Thyroid gland (tissue), 4 donors: ENCODE data around the gene ADORA2B. TPM values are rescaled to one million over a fixed set of nuclear protein-coding genes. Genes with fewer than 3 reads are reported as not detected.

ENCODE experiments used
- DNase-seq, 2 donors: peaks; one replicate each; pipeline ENCODE4 v3.0.0-alpha.2; 2019
- H3K27ac ChIP-seq, 3 donors: fragments of 200-600 bp; sonication (generic); 1 replicate in 2 of 3; 2 replicates in 1 of 3; pipeline ENCODE4 v1.5.1; 2016 to 2019; ENCODE audit warnings: mild to moderate bottlenecking in 1 of 3, moderate library complexity in 1 of 3
- H3K27me3 ChIP-seq: fragments of 200-600 bp; sonication (generic); one replicate; pipeline ENCODE4 v1.5.1; 2019
- H3K36me3 ChIP-seq, 2 donors: fragments of 200-600 bp; sonication (generic); one replicate each; pipeline ENCODE4 v1.5.1; 2016 to 2019
- H3K4me1 ChIP-seq, 2 donors: fragments of 200-600 bp; sonication (generic); one replicate each; pipeline ENCODE4 v1.5.1; 2017 to 2019
- H3K4me3 ChIP-seq, 3 donors: fragments of 200-600 bp; sonication (generic); replicated peaks in 1 of 3; 1 replicate in 2 of 3; 2 replicates in 1 of 3; pipeline ENCODE4 v1.5.1; 2016; ENCODE audit warnings: mild to moderate bottlenecking in 1 of 3
- H3K9me3 ChIP-seq: fragments of 200-600 bp; sonication (generic); one replicate; pipeline ENCODE4 v1.5.1; 2017
- CTCF ChIP-seq, 6 experiments: fragments of 200-600 bp in 3 of 6; fragments of 450-650 bp in 3 of 6; sonication (generic) in 3 of 6; IDR thresholded peaks; one replicate each; pipeline ENCODE4 v1.5.1; 2016 to 2019; ENCODE audit warnings: antibody characterized with exemption in 6 of 6, mild to moderate bottlenecking in 2 of 6, inconsistent platforms in 1 of 6, moderate library complexity in 1 of 6
- POLR2A ChIP-seq, 2 donors: fragments of 450-650 bp; IDR thresholded peaks; one replicate each; pipeline ENCODE4 v1.6.1; 2017; ENCODE audit warnings: antibody characterized with exemption in 2 of 2, mild to moderate bottlenecking in 2 of 2, moderate library complexity in 1 of 2
- WGBS, 2 donors: methylation state at CpG; one replicate each; pipeline ENCODE4 v1.1.5; 2017; 5-methylcytosine and 5-hydroxymethylcytosine counted together
- intact Hi-C: fragments of 100-400 bp; cut with DNase I; formaldehyde crosslinking; loops from one replicate; pipeline ENCODE4 v1.15.1; 2023
- total RNA-seq, 4 donors: library from RNA; depleted of rRNA; stranded (reverse); fragments of >200 nt; gene quantifications; one replicate each; pipeline ENCODE4 v1.2.3, GENCODE V29; 2016

ADORA2B gene
- total RNA-seq, 4 donors from 2014 or later, result not detected

GRCh38 chr17:15966879-15967248, 21.9 kb downstream of the ADORA2B start:
- no peak for DNase-seq
- Histone ChIP-seq H3K36me3 (no peaks in the 10 kb centered on the region), H3K9me3 (no peaks in the 10 kb centered on the region), H3K4me1 (peaks cover 0 to 3% of the 10 kb centered on the region in 2 donors), H3K4me3 (no peak overlapping the region), H3K27me3 (no peaks in the 10 kb centered on the region), H3K27ac (peak overlapping the region in 1 of 3 donors; percentile 17)
- intact Hi-C loops, result no loop called here
- 50 to 51% methylated on average over 11 of the region's 11 CpGs for WGBS, 2 donors
- TF ChIP-seq POLR2A (IDR thresholded peaks at IDR 0.05) (no peak), CTCF (IDR thresholded peaks at IDR 0.05) (no peak)

GRCh38 chr17:15967706-15968399, 22.9 kb downstream of the ADORA2B start:
- Histone ChIP-seq H3K4me1 (peaks cover 0 to 3% of the 10 kb centered on the region in 2 donors), H3K27ac (no peak overlapping the region), H3K36me3 (no peaks in the 10 kb centered on the region), H3K27me3 (no peaks in the 10 kb centered on the region), H3K9me3 (no peaks in the 10 kb centered on the region), H3K4me3 (no peak overlapping the region)
- no peak for DNase-seq
- 88 to 90% methylated on average over 11 of the region's 11 CpGs for WGBS, 2 donors
- intact Hi-C loops, result no loop called here
- TF ChIP-seq POLR2A (IDR thresholded peaks at IDR 0.05) (no peak), CTCF (IDR thresholded peaks at IDR 0.05) (no peak)

DNA sequence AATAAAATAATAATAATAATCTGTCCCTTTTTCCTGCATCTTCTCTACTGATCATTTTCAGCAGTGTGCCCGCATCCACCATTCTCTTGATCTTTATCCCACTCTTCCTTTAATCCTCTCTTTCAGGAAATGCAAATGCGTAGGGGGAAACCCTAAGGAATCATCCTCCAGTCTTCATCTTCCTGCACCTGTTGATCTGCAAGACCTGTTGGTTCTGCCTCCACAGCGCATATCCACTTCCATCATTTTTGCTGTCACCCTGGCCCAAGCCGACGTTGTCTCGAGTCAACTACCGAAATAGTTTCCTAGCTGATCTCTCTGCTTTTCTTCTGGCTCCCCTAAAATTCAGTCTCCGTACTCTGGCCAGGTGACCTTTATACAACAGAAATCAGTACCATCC, 24.5 kb downstream of the ADORA2B start:
- Histone ChIP-seq H3K27ac (no peak overlapping the region), H3K27me3 (no peaks in the 10 kb centered on the region), H3K4me1 (peaks cover 0 to 3% of the 10 kb centered on the region in 2 donors), H3K9me3 (no peaks in the 10 kb centered on the region), H3K36me3 (no peaks in the 10 kb centered on the region), H3K4me3 (no peak overlapping the region)
- intact Hi-C loops, result no loop called here
- TF ChIP-seq CTCF (IDR thresholded peaks at IDR 0.05), result no peak
- no peak for TF ChIP-seq POLR2A (IDR thresholded peaks at IDR 0.05)
- 95 to 97% methylated on average over 8 of the region's 8 CpGs for WGBS, 2 donors
- DNase-seq, result no peak

DNA sequence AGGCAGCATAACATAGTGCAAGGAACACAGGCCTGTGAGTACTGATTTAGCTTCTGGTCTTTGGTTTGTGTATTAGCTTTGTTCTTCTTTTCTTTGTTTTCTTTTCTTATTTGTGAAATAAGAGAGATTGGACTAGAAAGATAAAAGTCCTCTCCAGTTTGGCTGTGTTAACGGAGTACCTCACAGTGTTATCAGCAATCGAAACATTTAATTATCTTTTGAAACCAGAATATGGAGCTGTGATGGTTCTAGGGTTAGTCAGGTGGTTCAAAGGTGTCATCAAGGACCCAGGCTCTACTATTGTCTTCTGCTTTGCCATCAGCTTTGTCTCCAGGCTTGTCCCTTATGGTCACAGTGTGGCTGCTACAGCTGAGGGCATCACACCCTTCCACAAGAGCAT, 25.6 kb downstream of the ADORA2B start:
- Histone ChIP-seq H3K4me3 (no peak overlapping the region), H3K9me3 (no peaks in the 10 kb centered on the region), H3K36me3 (no peaks in the 10 kb centered on the region), H3K4me1 (peaks cover 0 to 3% of the 10 kb centered on the region in 2 donors), H3K27me3 (no peaks in the 10 kb centered on the region), H3K27ac (no peak overlapping the region)
- no peak for TF ChIP-seq POLR2A (IDR thresholded peaks at IDR 0.05)
- no peak for TF ChIP-seq CTCF (IDR thresholded peaks at IDR 0.05)
- WGBS, 2 donors, result 92 to 94% methylated on average over 2 of the region's 2 CpGs
- no peak for DNase-seq
- intact Hi-C loops, result no loop called here

DNA sequence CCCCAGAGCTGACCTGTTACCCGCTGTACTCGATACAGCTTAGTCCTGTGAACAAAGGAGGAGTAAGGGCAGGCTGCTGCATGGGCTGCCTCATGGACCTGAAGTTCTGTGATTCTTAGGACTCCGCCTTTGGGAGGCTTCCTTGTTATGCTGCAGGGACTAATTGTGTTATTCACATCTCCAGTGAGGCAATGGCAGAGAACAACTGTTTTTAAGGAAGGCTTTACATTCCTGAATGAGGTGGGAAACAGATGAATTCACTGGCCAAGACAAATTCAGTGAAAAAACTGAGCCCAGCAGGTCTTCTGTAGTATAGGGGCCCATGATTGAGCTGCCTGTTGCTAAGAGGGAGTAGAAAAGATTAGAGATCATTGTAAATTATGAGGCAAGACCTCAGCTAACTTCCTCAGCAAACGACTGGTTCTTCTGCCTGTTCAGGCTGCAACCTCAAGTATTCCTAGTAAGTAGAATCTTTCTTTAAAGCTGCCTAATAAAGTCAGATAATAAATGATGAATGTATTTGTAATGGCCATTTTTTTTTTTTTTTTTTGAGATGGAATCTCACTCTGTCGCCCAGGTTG, 26.3 kb downstream of the ADORA2B start:
- Histone ChIP-seq H3K27ac (no peak overlapping the region), H3K27me3 (no peaks in the 10 kb centered on the region), H3K36me3 (no peaks in the 10 kb centered on the region), H3K4me3 (no peak overlapping the region), H3K9me3 (no peaks in the 10 kb centered on the region), H3K4me1 (peaks cover 0 to 3% of the 10 kb centered on the region in 2 donors)
- intact Hi-C loops, result no loop called here
- 86 to 91% methylated on average over 5 of the region's 5 CpGs for WGBS, 2 donors
- TF ChIP-seq POLR2A (IDR thresholded peaks at IDR 0.05), result no peak
- TF ChIP-seq CTCF (IDR thresholded peaks at IDR 0.05), result no peak
- no peak for DNase-seq
